Activated naive CD8-positive, alpha-beta T cell treated with anti-CD3 and anti-CD28 coated beads for 36 hours (primary cell): ENCODE data around the gene TRIM25. TPM values are rescaled to one million over a fixed set of nuclear protein-coding genes. Genes with fewer than 3 reads are reported as not detected.
A peak's percentile ranks its signal among the peaks of the same experiment; 100 is the strongest.

Experiments
- DNase-seq: peaks from one replicate; pipeline ENCODE4 v3.0.0; 2021
- H3K27ac Mint-ChIP-seq: one replicate; pipeline ENCODE4 v1.8.0; 2022; ENCODE audit warnings: mild to moderate bottlenecking, moderate library complexity, mixed read lengths
- H3K27me3 Mint-ChIP-seq: one replicate; pipeline ENCODE4 v1.8.0; 2022; ENCODE audit warnings: mild to moderate bottlenecking, mixed read lengths
- H3K36me3 Mint-ChIP-seq: one replicate; pipeline ENCODE4 v1.8.0; 2021; ENCODE audit warnings: mild to moderate bottlenecking, mixed read lengths
- H3K4me1 Mint-ChIP-seq: one replicate; pipeline ENCODE4 v1.8.0; 2021; ENCODE audit warnings: mixed read lengths
- H3K4me3 Mint-ChIP-seq: one replicate; pipeline ENCODE4 v1.8.0; 2022; ENCODE audit warnings: mild to moderate bottlenecking, moderate library complexity, mixed read lengths
- H3K9me3 Mint-ChIP-seq: one replicate; pipeline ENCODE4 v1.8.0; 2022; ENCODE audit warnings: mixed read lengths
- total RNA-seq, 2 experiments: library from RNA; stranded (reverse); gene quantifications; one replicate each; pipeline ENCODE4 v1.2.3, GENCODE V29; 2021

TRIM25 gene
- total RNA-seq, 2 experiments from 2014 or later: 109 to 115 TPM

DNA sequence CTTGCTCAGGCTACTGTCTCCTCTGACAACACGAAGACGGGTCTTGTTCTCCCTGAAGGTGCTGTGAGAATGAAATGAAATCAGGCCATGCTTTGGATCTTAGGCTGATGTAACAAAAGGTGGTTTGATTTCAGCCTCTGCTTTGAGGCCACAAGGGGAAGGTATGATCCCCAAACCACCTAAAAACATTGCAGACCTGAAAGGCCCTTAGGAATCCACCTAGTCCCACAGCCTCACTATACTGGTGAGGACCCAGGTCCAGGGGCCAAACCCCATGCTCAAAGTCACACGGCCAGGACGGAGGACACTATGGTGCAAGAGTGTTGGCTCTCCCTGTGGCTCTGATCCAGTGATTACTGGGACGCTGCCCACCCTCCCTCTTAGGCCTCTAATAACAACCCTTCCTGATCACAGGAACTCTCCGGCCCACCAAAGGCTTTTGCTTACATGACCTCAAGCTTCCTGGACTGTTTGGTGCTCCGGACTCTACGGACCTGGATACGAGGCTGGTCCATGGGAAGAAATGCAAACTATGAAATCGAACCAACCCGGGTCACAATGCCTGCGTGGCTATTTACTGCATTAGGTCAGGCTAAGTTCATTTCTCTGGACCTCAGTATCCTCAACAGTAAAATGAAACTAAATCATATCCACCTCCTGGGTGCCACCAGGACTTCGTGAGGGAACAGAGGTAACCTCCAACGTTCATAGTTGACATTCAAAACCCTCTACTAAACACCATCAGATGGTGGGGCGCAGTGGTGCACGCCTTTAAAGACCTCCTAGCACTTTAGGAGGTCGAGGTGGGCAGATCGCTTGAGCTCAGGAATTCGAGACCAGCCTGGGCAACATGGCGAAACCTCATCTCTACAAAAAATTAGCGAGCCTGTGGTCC lies 1.5 kb downstream of the TRIM25 start:
- peaks cover 51% of the 10 kb centered on the region for H3K36me3 Mint-ChIP-seq

GRCh38 chr17:56910509-56911235 lies 3.2 kb downstream of the TRIM25 start:
- peak overlapping the region; percentile 81 for H3K4me3 Mint-ChIP-seq
- peaks cover 50% of the 10 kb centered on the region for H3K4me1 Mint-ChIP-seq
- no peaks in the 10 kb centered on the region for H3K9me3 Mint-ChIP-seq
- H3K27me3 Mint-ChIP-seq: no peaks in the 10 kb centered on the region
- no peak for DNase-seq
- H3K27ac Mint-ChIP-seq: no peak overlapping the region
- H3K36me3 Mint-ChIP-seq: peaks cover 58% of the 10 kb centered on the region

More for the DNA sequence above, 1.5 kb downstream of the TRIM25 start:
- Mint-ChIP-seq H3K4me3 (peak overlapping the region; percentile 81), H3K9me3 (no peaks in the 10 kb centered on the region), H3K27ac (peak overlapping the region; percentile 95), H3K27me3 (no peaks in the 10 kb centered on the region), H3K4me1 (peaks cover 58% of the 10 kb centered on the region)
- DNase-seq: no peak

DNA sequence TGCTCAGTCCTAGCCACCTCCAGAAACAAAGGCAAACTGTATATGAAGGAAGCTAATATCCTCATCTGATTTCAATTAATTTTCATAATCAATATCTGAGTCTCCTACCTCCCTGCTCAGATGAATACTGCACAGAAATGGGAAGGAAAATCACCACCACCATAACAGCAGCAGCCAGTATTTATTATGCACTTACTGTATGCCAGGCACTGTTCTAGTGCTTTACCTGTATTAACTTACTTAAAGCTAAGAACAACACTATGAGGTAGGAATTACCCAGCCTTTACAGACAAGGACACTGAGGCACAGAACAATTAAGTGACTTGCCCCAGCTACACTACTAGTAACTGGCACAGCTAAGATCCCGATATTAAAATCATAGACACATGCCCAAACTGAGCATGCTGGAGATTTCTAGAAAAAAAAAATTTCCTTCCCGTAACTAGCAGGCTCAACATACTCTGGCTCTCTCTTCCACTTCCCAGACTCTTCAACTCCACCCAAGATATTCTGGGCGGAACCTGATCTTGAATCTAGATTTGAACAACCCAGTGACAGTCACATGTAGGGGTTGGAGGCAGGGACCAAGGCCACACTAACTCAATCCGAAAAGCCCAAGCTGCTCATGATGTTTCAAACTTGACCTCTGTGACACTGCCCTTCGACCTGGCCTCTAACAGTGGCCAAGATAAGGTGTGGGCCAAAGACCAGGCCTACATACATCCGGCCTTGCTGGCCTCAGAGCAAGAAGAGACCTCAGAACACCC lies 3.9 kb downstream of the TRIM25 start:
- peaks cover 56% of the 10 kb centered on the region for H3K36me3 Mint-ChIP-seq
- peaks cover 46% of the 10 kb centered on the region for H3K4me1 Mint-ChIP-seq
- H3K4me3 Mint-ChIP-seq: peak overlapping the region; percentile 81

GRCh38 chr17:56908001-56908542 lies 5.8 kb downstream of the TRIM25 start:
- H3K36me3 Mint-ChIP-seq: peaks cover 69% of the 10 kb centered on the region
- no peak overlapping the region for H3K4me3 Mint-ChIP-seq
- H3K27ac Mint-ChIP-seq: peak overlapping the region; percentile 54
- no peaks in the 10 kb centered on the region for H3K27me3 Mint-ChIP-seq
- no peak for DNase-seq
- H3K4me1 Mint-ChIP-seq: peaks cover 47% of the 10 kb centered on the region
- H3K9me3 Mint-ChIP-seq: no peaks in the 10 kb centered on the region

More for the DNA sequence above, 3.9 kb downstream of the TRIM25 start:
- Mint-ChIP-seq H3K27me3 (no peaks in the 10 kb centered on the region), H3K27ac (no peak overlapping the region), H3K9me3 (no peaks in the 10 kb centered on the region)
- DNase-seq: no peak

DNA sequence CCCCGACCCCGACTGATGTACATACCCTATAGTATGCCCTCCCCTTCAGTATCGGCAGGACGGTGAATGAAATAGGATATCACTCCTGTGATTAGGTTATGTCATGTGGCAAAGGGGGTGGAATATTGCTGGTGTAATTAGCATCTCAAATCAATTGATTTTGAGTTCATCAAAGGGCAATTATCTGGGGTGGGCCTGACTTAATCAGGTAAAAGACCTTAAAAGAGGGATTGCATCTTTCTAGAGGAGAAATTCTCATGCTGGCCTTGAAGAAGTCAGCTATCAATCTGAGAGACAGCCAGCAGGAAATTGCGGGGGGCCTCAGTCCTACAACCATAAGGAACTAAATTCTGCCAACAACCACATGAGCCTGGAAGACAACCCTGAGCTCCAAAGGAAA lies 10.3 kb downstream of the TRIM25 start:
- Mint-ChIP-seq H3K36me3 (peaks cover 49% of the 10 kb centered on the region), H3K27me3 (no peaks in the 10 kb centered on the region), H3K9me3 (no peaks in the 10 kb centered on the region), H3K27ac (no peak overlapping the region), H3K4me1 (peaks cover 14% of the 10 kb centered on the region), H3K4me3 (no peak overlapping the region)
- no peak for DNase-seq

GRCh38 chr17:56902348-56902747 lies 11.5 kb downstream of the TRIM25 start:
- no peak for DNase-seq
- Mint-ChIP-seq H3K4me3 (no peak overlapping the region), H3K36me3 (peaks cover 40% of the 10 kb centered on the region), H3K27me3 (no peaks in the 10 kb centered on the region), H3K9me3 (no peaks in the 10 kb centered on the region), H3K4me1 (peaks cover 5% of the 10 kb centered on the region), H3K27ac (no peak overlapping the region)

DNA sequence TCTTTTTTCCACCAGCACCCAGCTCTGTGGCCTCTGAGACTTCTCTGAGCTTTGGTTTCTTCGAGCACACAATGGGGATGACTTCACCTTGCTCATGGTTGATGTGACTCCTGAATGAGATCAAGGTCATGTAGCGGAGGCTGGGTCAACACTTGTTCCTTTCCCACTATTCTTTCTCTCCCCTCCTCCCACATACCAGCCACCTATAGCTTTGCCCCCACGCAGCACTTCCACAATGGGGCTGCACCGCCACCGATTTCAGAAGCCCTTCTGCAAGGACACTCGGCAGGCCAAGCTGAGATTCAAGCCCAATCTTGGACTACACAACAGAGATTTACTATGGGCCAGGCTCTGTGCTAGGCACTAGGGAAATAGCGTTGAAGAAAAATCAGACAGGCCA lies 14.4 kb downstream of the TRIM25 start:
- no peak for DNase-seq
- no peaks in the 10 kb centered on the region for H3K9me3 Mint-ChIP-seq
- no peaks in the 10 kb centered on the region for H3K4me1 Mint-ChIP-seq
- peak overlapping the region; percentile 18 for H3K27ac Mint-ChIP-seq
- H3K4me3 Mint-ChIP-seq: no peak overlapping the region
- no peaks in the 10 kb centered on the region for H3K27me3 Mint-ChIP-seq
- H3K36me3 Mint-ChIP-seq: peaks cover 40% of the 10 kb centered on the region

- DNase-seq: no peak
- Mint-ChIP-seq H3K4me3 (no peak overlapping the region), H3K27ac (no peak overlapping the region), H3K36me3 (peaks cover 37% of the 10 kb centered on the region), H3K4me1 (no peaks in the 10 kb centered on the region), H3K27me3 (no peaks in the 10 kb centered on the region), H3K9me3 (no peaks in the 10 kb centered on the region)
Measured at GRCh38 chr17:56898874-56899273, 15.0 kb downstream of the TRIM25 start.

- no peak overlapping the region for H3K4me3 Mint-ChIP-seq
- H3K4me1 Mint-ChIP-seq: peaks cover 4% of the 10 kb centered on the region
- no peak for DNase-seq
- no peaks in the 10 kb centered on the region for H3K27me3 Mint-ChIP-seq
- H3K36me3 Mint-ChIP-seq: peaks cover 32% of the 10 kb centered on the region
- H3K9me3 Mint-ChIP-seq: no peaks in the 10 kb centered on the region
- H3K27ac Mint-ChIP-seq: peak overlapping the region; percentile 26
Measured at GRCh38 chr17:56897646-56898424, 16.0 kb downstream of the TRIM25 start.

- Mint-ChIP-seq H3K9me3 (no peaks in the 10 kb centered on the region), H3K4me1 (peaks cover 7% of the 10 kb centered on the region), H3K36me3 (peaks cover 38% of the 10 kb centered on the region), H3K27me3 (no peaks in the 10 kb centered on the region), H3K27ac (no peak overlapping the region), H3K4me3 (no peak overlapping the region)
- no peak for DNase-seq
Measured at GRCh38 chr17:56896968-56897359, 16.9 kb downstream of the TRIM25 start.

- no peaks in the 10 kb centered on the region for H3K9me3 Mint-ChIP-seq
Measured at GRCh38 chr17:56896217-56896967, 17.5 kb downstream of the TRIM25 start.

DNA sequence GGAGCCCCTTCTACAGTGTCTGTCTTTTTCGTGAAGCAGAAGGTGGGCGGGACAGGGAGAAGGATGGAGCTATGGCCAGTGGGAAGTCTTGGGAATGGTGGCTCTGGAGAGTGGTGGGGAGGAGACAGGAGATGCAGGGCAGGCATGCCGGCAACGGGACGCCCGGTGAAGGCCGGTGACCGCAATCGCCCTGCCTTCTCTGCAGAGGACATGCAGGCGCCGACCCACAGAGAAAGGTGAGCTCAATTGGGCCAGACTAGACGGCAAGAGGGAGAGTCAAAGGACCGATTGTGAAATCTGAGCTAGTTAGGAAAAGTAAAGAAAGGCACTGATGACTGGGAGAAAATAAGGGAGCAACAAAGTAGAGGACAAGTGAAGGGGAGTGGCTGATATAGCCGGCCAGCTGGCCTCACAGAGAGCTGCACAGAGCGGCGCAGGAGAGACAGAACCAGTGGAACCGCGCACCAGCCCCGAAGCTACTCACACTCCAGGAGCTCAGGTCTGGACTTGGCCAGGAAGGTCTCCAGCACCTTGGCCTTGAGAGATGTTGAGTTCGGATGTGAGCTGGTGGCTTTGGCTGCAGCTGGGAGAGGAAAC lies 18.9 kb downstream of the TRIM25 start:
- Mint-ChIP-seq H3K36me3 (peaks cover 44% of the 10 kb centered on the region), H3K4me1 (peaks cover 7% of the 10 kb centered on the region), H3K4me3 (no peak overlapping the region), H3K9me3 (no peaks in the 10 kb centered on the region), H3K27me3 (no peaks in the 10 kb centered on the region), H3K27ac (no peak overlapping the region)
- no peak for DNase-seq

More at GRCh38 chr17:56896217-56896967, 17.5 kb downstream of the TRIM25 start:
- H3K36me3 Mint-ChIP-seq: peaks cover 39% of the 10 kb centered on the region
- H3K4me3 Mint-ChIP-seq: no peak overlapping the region
- H3K27ac Mint-ChIP-seq: no peak overlapping the region
- no peak for DNase-seq
- H3K4me1 Mint-ChIP-seq: peaks cover 7% of the 10 kb centered on the region
- no peaks in the 10 kb centered on the region for H3K27me3 Mint-ChIP-seq

GRCh38 chr17:56893503-56893902 lies 20.3 kb downstream of the TRIM25 start:
- Mint-ChIP-seq H3K9me3 (peaks cover 4% of the 10 kb centered on the region), H3K36me3 (peaks cover 55% of the 10 kb centered on the region), H3K4me3 (no peak overlapping the region), H3K27ac (no peak overlapping the region), H3K27me3 (no peaks in the 10 kb centered on the region), H3K4me1 (peaks cover 7% of the 10 kb centered on the region)
- DNase-seq: no peak
